ENCODE measurements around the gene POLR3E. TPM values are rescaled to one million over a fixed set of nuclear protein-coding genes. Genes with fewer than 3 reads are reported as not detected.

POLR3E gene
- total and polyA plus RNA-seq, 2 donors (not counting 1 experiment from before 2014, with no cell fraction given) = 97.1 to 98.4 TPM

- intact Hi-C loops (cut with micrococcal nuclease) = loop anchor here (2.0 kb wide), 3 partner anchors 17 to 185 kb away; no protein-coding TSS in a partner anchor
- no peaks in the 10 kb centered on the region for H3K27me3 Mint-ChIP-seq
- no peak for ATAC-seq (ENCODE audit: low read depth)
- H3K4me3 ChIP-seq (ENCODE audit: control extremely low read depth in 1 of 5, extremely low read depth in 1 of 5, insufficient read depth in 1 of 5, low read depth in 2 of 5, low read length in 4 of 5) = no peak overlapping the region
- POLR2A ChIA-PET = no interaction called here
- no peaks in the 10 kb centered on the region for H3K9me3 ChIP-seq (ENCODE audit: control extremely low read depth in 1 of 3, control insufficient read depth in 2 of 3, insufficient read depth in 1 of 3, low read length in 2 of 3)
- no peaks in the 10 kb centered on the region for H3K36me3 ChIP-seq (replicated peaks in 1 of 2; ENCODE audit: control extremely low read depth in 1 of 2, control insufficient read depth in 1 of 2, extremely low read depth in 1 of 2, insufficient read depth in 2 of 2, low read length in 1 of 2)
- H3K9ac ChIP-seq (ENCODE audit: low read length) = no peak overlapping the region
- CTCF ChIA-PET = no interaction called here
- no peak overlapping the region for H3K27ac ChIP-seq (ENCODE audit: low read length in 2 of 2)
- TF ChIP-seq CTCF (IDR thresholded peaks at IDR 0.05) (no peak), EZH2 (IDR thresholded peaks at IDR 0.05; ENCODE audit: borderline replicate concordance, insufficient read depth, low read depth, low read length, poor library complexity, severe bottlenecking) (no peak)
- no peaks in the 10 kb centered on the region for H3K27me3 ChIP-seq (replicated peaks in 1 of 4; ENCODE audit: control extremely low read depth in 1 of 4, control insufficient read depth in 3 of 4, insufficient read depth in 4 of 4, low read length in 3 of 4)
- H3K9me3 Mint-ChIP-seq (ENCODE audit: insufficient read depth) = no peaks in the 10 kb centered on the region
- H2AFZ ChIP-seq (ENCODE audit: insufficient read depth, low read depth, low read length, poor library complexity, severe bottlenecking) = no peak overlapping the region
- H4K20me1 ChIP-seq (ENCODE audit: control insufficient read depth, insufficient read depth, low read length, poor library complexity, severe bottlenecking) = no peaks in the 10 kb centered on the region
- H3K79me2 ChIP-seq (ENCODE audit: control insufficient read depth, insufficient read depth, low read length) = peaks cover 12% of the 10 kb centered on the region
- DNase-seq = no peak
- H3K27ac Mint-ChIP-seq = no peak overlapping the region
- H3K4me1 Mint-ChIP-seq = peaks cover 19% of the 10 kb centered on the region
- H3K4me3 Mint-ChIP-seq = peak overlapping the region; percentile 35
- H3K4me2 ChIP-seq (replicated peaks; ENCODE audit: low read depth, low read length, poor library complexity, severe bottlenecking) = no peak overlapping the region
- H3K4me1 ChIP-seq (ENCODE audit: control insufficient read depth in 2 of 2, insufficient read depth in 2 of 2, low read length in 2 of 2) = peaks cover 13 to 14% of the 10 kb centered on the region in 2 donors
- 100% methylated on average over 1 of the region's 8 CpGs for WGBS (ENCODE audit: insufficient coverage)
Measured at GRCh38 chr16:22375963-22376640, 78.9 kb downstream of the POLR3E start.

- no peak for DNase-seq
- no peaks in the 10 kb centered on the region for H3K9me3 ChIP-seq (ENCODE audit: control extremely low read depth in 1 of 3, control insufficient read depth in 2 of 3, insufficient read depth in 1 of 3, low read length in 2 of 3)
- intact Hi-C loops (cut with micrococcal nuclease) = no loop called here
- no peak overlapping the region for H3K9ac ChIP-seq (ENCODE audit: low read length)
- H3K27me3 Mint-ChIP-seq = no peaks in the 10 kb centered on the region
- no peak overlapping the region for H3K27ac Mint-ChIP-seq
- H3K36me3 ChIP-seq (replicated peaks in 1 of 2; ENCODE audit: control extremely low read depth in 1 of 2, control insufficient read depth in 1 of 2, extremely low read depth in 1 of 2, insufficient read depth in 2 of 2, low read length in 1 of 2) = no peaks in the 10 kb centered on the region
- no peak overlapping the region for H3K4me3 Mint-ChIP-seq
- WGBS (ENCODE audit: insufficient coverage) = 100% methylated on average over 1 of the region's 7 CpGs
- H3K4me1 ChIP-seq (ENCODE audit: control insufficient read depth in 2 of 2, insufficient read depth in 2 of 2, low read length in 2 of 2) = peaks cover 6% of the 10 kb centered on the region in 2 donors
- no peak for TF ChIP-seq CTCF (IDR thresholded peaks at IDR 0.05)
- no peak for TF ChIP-seq EZH2 (IDR thresholded peaks at IDR 0.05; ENCODE audit: borderline replicate concordance, insufficient read depth, low read depth, low read length, poor library complexity, severe bottlenecking)
- no peak overlapping the region for H3K27ac ChIP-seq (ENCODE audit: low read length in 2 of 2)
- H3K4me3 ChIP-seq (ENCODE audit: control extremely low read depth in 1 of 5, extremely low read depth in 1 of 5, insufficient read depth in 1 of 5, low read depth in 2 of 5, low read length in 4 of 5) = no peak overlapping the region
- no peak overlapping the region for H2AFZ ChIP-seq (ENCODE audit: insufficient read depth, low read depth, low read length, poor library complexity, severe bottlenecking)
- H3K4me2 ChIP-seq (replicated peaks; ENCODE audit: low read depth, low read length, poor library complexity, severe bottlenecking) = no peak overlapping the region
- H3K9me3 Mint-ChIP-seq (ENCODE audit: insufficient read depth) = no peaks in the 10 kb centered on the region
- no peaks in the 10 kb centered on the region for H3K79me2 ChIP-seq (ENCODE audit: control insufficient read depth, insufficient read depth, low read length)
- POLR2A ChIA-PET = no interaction called here
- no peak for ATAC-seq (ENCODE audit: low read depth)
- peaks cover 6% of the 10 kb centered on the region for H3K4me1 Mint-ChIP-seq
- H4K20me1 ChIP-seq (ENCODE audit: control insufficient read depth, insufficient read depth, low read length, poor library complexity, severe bottlenecking) = no peaks in the 10 kb centered on the region
- CTCF ChIA-PET = no interaction called here
- H3K27me3 ChIP-seq (replicated peaks in 1 of 4; ENCODE audit: control extremely low read depth in 1 of 4, control insufficient read depth in 3 of 4, insufficient read depth in 4 of 4, low read length in 3 of 4) = no peaks in the 10 kb centered on the region
Measured at GRCh38 chr16:22379656-22380055, 82.4 kb downstream of the POLR3E start.

Data from B cell (primary cell).